OCI-LY7 (cell line): Measurements from ENCODE around the gene KCNIP4. TPM values are rescaled to one million over a fixed set of nuclear protein-coding genes. Genes with fewer than 3 reads are reported as not detected.

Source experiments
- BruUV-seq: library from RNA; stranded (reverse); fragments of 400-500 nt; replicated peaks from 2 replicates; lab custom pipeline; 2021; lab: Mats Ljungman, UMichigan
- CTCF ChIA-PET: fragments of 300-600 bp; sonication (Branson Sonifier 250); formaldehyde crosslinking; loops from one replicate; lab custom pipeline; 2022; ENCODE audit warnings: antibody characterized with exemption; ENCODE audit not compliant: unreplicated experiment; lab: Charles Lee
- POLR2A ChIA-PET: fragments of 300-600 bp; sonication (Branson Sonifier 250); formaldehyde crosslinking; loops from one replicate; lab custom pipeline; 2022; ENCODE audit warnings: antibody characterized with exemption; lab: Charles Lee
- DNase-seq: peaks from one replicate; pipeline ENCODE4 v3.0.0-alpha.2; 2015; ENCODE audit warnings: low spot score
- H2AFZ ChIP-seq: fragments of 200-600 bp; sonication (generic), shearing (Covaris generic); 2 replicates; pipeline ENCODE4 v1.6.1; 2014; ENCODE audit warnings: mild to moderate bottlenecking, antibody characterized with exemption, low read length, moderate library complexity
- H3K27ac ChIP-seq: fragments of 200-600 bp; sonication (generic); 2 replicates; pipeline ENCODE4 v1.5.1; 2014; ENCODE audit warnings: mixed run types, low read depth, mild to moderate bottlenecking, moderate library complexity, low read length, inconsistent platforms; ENCODE audit not compliant: poor library complexity, severe bottlenecking
- H3K36me3 ChIP-seq: fragments of 200-600 bp; sonication (generic); 2 replicates; pipeline ENCODE4 v1.6.1; 2014; ENCODE audit warnings: mild to moderate bottlenecking, antibody characterized with exemption, low read length, moderate library complexity, mixed read lengths; ENCODE audit not compliant: insufficient read depth
- H3K4me1 ChIP-seq: fragments of 200-600 bp; sonication (generic); 2 replicates; pipeline ENCODE4 v1.5.1; 2014; ENCODE audit warnings: mild to moderate bottlenecking, low read length; ENCODE audit not compliant: insufficient read depth, poor library complexity, severe bottlenecking
- H3K4me2 ChIP-seq: fragments of 200-600 bp; sonication (generic); 2 replicates; pipeline ENCODE4 v1.6.1; 2014; ENCODE audit warnings: mild to moderate bottlenecking, low read length
- H3K4me3 ChIP-seq: fragments of 200-600 bp; sonication (generic); 2 replicates; pipeline ENCODE4 v1.5.1; 2014; ENCODE audit warnings: mild to moderate bottlenecking, low read depth, low read length; ENCODE audit not compliant: poor library complexity, severe bottlenecking
- H3K79me2 ChIP-seq: fragments of 200-600 bp; sonication (generic); 2 replicates; pipeline ENCODE4 v1.6.1; 2016; ENCODE audit warnings: low read depth, mild to moderate bottlenecking, low read length, moderate library complexity, mixed read lengths; ENCODE audit not compliant: insufficient read depth
- H3K9me2 ChIP-seq: fragments of 200-600 bp; sonication (generic); 2 replicates; pipeline ENCODE4 v1.6.1; 2016; ENCODE audit warnings: mild to moderate bottlenecking, low read length, mixed read lengths; ENCODE audit not compliant: insufficient read depth
- H3K9me3 ChIP-seq: fragments of 200-600 bp; sonication (generic); 2 replicates; pipeline ENCODE4 v1.6.1; 2014; ENCODE audit warnings: mild to moderate bottlenecking, mixed run types, low read length, mixed read lengths
- H4K20me1 ChIP-seq: fragments of 200-600 bp; sonication (generic); 2 replicates; pipeline ENCODE4 v1.6.1; 2014; ENCODE audit warnings: mild to moderate bottlenecking, antibody characterized with exemption, low read length, moderate library complexity, mixed read lengths; ENCODE audit not compliant: insufficient read depth
- EZH2phosphoT487 ChIP-seq: fragments of 200-600 bp; sonication (generic); IDR thresholded peaks from 2 replicates; pipeline ENCODE4 v1.6.1; 2018; ENCODE audit warnings: low read depth, borderline replicate concordance, mild to moderate bottlenecking, mixed run types, antibody characterized with exemption, low read length, moderate library complexity, mixed read lengths
- intact Hi-C: fragments of 100-400 bp; cut with micrococcal nuclease; formaldehyde crosslinking; loops from one replicate; pipeline ENCODE4 v1.10.0; 2022; ENCODE audit not compliant: unreplicated experiment
- total RNA-seq, 2 experiments: library from RNA; depleted of rRNA in 1 of 2; stranded (reverse); fragments of >200 nt in 1 of 2; shearing (Covaris generic) in 1 of 2; gene quantifications; 2 replicates each; pipeline ENCODE4 v1.2.3, GENCODE V29; 2014 to 2022
- TF ChIP-seq, protein P1 (sequence below): fragments of 200-600 bp; sonication (generic); conservative IDR thresholded peaks from 2 replicates; pipeline ENCODE4 v1.5.1; 2014; ENCODE audit warnings: mild to moderate bottlenecking, antibody characterized with exemption, low read length, moderate library complexity, mixed read lengths

KCNIP4 gene
- total RNA-seq, 2 experiments from 2014 or later, result not detected

DNA sequence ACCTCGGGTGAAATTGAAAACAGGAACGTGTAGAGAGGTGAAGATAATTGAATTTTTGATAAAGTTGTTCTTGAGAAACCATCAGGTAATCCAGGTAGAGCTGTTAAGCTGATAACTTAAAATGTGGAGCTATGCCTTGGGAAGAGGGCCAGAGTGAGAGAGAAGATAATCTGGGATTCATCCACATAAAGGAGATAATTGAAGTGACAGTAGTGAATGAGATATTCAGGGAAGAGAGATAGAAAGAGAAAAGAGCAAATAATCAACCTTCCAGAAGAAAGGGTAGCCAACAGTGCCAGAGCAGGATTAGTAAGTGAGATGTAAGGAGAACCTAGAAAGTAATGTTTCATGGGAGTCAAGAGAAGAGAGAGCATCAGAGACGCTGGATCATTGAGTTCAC is 950.7 kb downstream of the KCNIP4 start:
- Histone ChIP-seq H3K4me1 (no peaks in the 10 kb centered on the region), H3K36me3 (no peaks in the 10 kb centered on the region), H3K4me3 (no peak overlapping the region), H2AFZ (no peak overlapping the region), H3K79me2 (no peaks in the 10 kb centered on the region), H3K9me3 (no peaks in the 10 kb centered on the region), H3K4me2 (no peak overlapping the region), H4K20me1 (no peaks in the 10 kb centered on the region), H3K27ac (no peak overlapping the region), H3K9me2 (no peaks in the 10 kb centered on the region)
- CTCF ChIA-PET, result no interaction called here
- DNase-seq, result no peak
- POLR2A ChIA-PET, result no interaction called here
- TF ChIP-seq EZH2phosphoT487, result no peak
- TF ChIP-seq, protein P1, sequence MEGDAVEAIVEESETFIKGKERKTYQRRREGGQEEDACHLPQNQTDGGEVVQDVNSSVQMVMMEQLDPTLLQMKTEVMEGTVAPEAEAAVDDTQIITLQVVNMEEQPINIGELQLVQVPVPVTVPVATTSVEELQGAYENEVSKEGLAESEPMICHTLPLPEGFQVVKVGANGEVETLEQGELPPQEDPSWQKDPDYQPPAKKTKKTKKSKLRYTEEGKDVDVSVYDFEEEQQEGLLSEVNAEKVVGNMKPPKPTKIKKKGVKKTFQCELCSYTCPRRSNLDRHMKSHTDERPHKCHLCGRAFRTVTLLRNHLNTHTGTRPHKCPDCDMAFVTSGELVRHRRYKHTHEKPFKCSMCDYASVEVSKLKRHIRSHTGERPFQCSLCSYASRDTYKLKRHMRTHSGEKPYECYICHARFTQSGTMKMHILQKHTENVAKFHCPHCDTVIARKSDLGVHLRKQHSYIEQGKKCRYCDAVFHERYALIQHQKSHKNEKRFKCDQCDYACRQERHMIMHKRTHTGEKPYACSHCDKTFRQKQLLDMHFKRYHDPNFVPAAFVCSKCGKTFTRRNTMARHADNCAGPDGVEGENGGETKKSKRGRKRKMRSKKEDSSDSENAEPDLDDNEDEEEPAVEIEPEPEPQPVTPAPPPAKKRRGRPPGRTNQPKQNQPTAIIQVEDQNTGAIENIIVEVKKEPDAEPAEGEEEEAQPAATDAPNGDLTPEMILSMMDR, result no peak
- BruUV-seq, result no TSS peak
- intact Hi-C loops, result no loop called here

DNA sequence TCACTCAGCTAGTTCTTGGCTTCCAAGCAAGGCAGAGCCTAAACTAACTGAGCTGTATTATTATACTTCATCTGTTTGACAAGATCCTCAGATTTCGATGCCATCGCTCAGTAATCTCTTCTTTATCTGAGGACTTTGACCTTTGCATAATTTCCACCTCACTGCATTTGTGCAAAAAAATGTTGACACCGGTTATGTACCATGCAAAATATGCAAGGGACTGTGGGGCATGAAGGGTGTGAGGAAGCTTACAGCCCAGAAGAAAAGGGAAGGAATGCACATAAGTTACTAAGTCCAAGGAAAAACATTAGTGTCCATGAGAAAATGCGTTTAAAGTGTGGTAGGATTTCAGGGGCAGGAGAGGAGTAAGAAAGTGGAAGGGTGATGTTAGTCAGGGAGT is 953.0 kb downstream of the KCNIP4 start:
- Histone ChIP-seq H3K4me1 (no peaks in the 10 kb centered on the region), H3K9me2 (no peaks in the 10 kb centered on the region), H3K9me3 (no peaks in the 10 kb centered on the region), H3K36me3 (no peaks in the 10 kb centered on the region), H3K4me3 (no peak overlapping the region), H2AFZ (no peak overlapping the region), H3K4me2 (no peak overlapping the region), H3K27ac (no peak overlapping the region), H4K20me1 (no peaks in the 10 kb centered on the region), H3K79me2 (no peaks in the 10 kb centered on the region)
- ChIA-PET POLR2A (interaction anchor here (0.8 kb wide), 1 partner anchor 19 kb away, joined by 3 read pairs; no protein-coding TSS in a partner anchor), CTCF (no interaction called here)
- intact Hi-C loops, result no loop called here
- BruUV-seq, result no TSS peak
- no peak for DNase-seq
- TF ChIP-seq EZH2phosphoT487, result no peak
- TF ChIP-seq, protein P1, result no peak

DNA sequence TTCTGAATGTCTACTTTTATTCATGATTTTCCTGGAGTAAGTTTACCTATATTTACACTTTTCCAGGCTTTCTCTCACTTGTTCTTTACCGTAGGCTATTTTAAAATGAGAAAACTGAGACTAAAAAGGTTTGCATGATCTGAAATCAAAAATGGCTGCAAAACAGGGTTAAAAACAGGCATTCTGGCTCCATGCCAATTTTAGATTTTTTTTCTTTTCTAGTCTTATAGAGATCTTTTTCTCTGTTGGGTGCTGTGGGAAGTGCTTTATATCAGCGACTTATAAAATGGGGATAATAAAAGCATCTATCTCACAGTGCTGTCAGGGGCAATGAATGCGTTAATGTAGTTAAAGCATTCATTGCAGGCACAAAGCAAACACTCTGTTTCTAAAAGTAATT is 953.6 kb downstream of the KCNIP4 start:
- no peaks in the 10 kb centered on the region for H3K9me3 ChIP-seq
- no peak overlapping the region for H3K4me3 ChIP-seq
- no peaks in the 10 kb centered on the region for H4K20me1 ChIP-seq
- no peaks in the 10 kb centered on the region for H3K79me2 ChIP-seq
- TF ChIP-seq EZH2phosphoT487, result no peak
- TF ChIP-seq, protein P1, result no peak
- H3K27ac ChIP-seq, result no peak overlapping the region
- intact Hi-C loops, result no loop called here
- POLR2A ChIA-PET, result no interaction called here
- no peaks in the 10 kb centered on the region for H3K9me2 ChIP-seq
- H3K4me1 ChIP-seq, result no peaks in the 10 kb centered on the region
- CTCF ChIA-PET, result no interaction called here
- H3K4me2 ChIP-seq, result no peak overlapping the region
- H3K36me3 ChIP-seq, result no peaks in the 10 kb centered on the region
- no peak for DNase-seq
- no peak overlapping the region for H2AFZ ChIP-seq
- no TSS peak for BruUV-seq
